HEK293 (cell line): ENCODE measurements around the gene THOP1.

Experiments
- FEZF1 ChIP-seq: fragments of 450-650 bp; formaldehyde crosslinking; IDR thresholded peaks from 2 replicates; pipeline ENCODE4 v1.5.1; 2016; ENCODE audit warnings: missing biosample characterization, missing genetic modification characterization
- GFI1B ChIP-seq: fragments of 450-650 bp; formaldehyde crosslinking; IDR thresholded peaks from 2 replicates; pipeline ENCODE4 v1.5.1; 2016; ENCODE audit warnings: missing biosample characterization, missing genetic modification characterization
- HOXD13 ChIP-seq: sonication (generic); formaldehyde crosslinking; IDR thresholded peaks from 2 replicates; pipeline ENCODE4 v1.8.0; 2022; ENCODE audit warnings: missing genetic modification reagents, borderline replicate concordance
- KLF7 ChIP-seq: fragments of 450-650 bp; formaldehyde crosslinking; IDR thresholded peaks from 2 replicates; pipeline ENCODE4 v1.5.1; 2016; ENCODE audit warnings: missing biosample characterization, missing genetic modification characterization, borderline replicate concordance
- MYNN ChIP-seq: fragments of 450-650 bp; formaldehyde crosslinking; IDR thresholded peaks from 2 replicates; pipeline ENCODE4 v1.5.1; 2016; ENCODE audit warnings: missing biosample characterization, missing genetic modification characterization, borderline replicate concordance
- OSR2 ChIP-seq: fragments of 450-650 bp; formaldehyde crosslinking; IDR thresholded peaks from 2 replicates; pipeline ENCODE4 v1.5.1; 2016; ENCODE audit warnings: missing biosample characterization, missing genetic modification characterization
- PBX3 ChIP-seq: sonication (generic); formaldehyde crosslinking; IDR thresholded peaks from 2 replicates; pipeline ENCODE4 v1.8.1; 2022; ENCODE audit warnings: mild to moderate bottlenecking, moderate library complexity, missing genetic modification reagents
- PRDM2 ChIP-seq: fragments of 450-650 bp; formaldehyde crosslinking; IDR thresholded peaks from 2 replicates; pipeline ENCODE4 v1.5.1; 2016; ENCODE audit warnings: missing biosample characterization, missing genetic modification characterization, borderline replicate concordance
- RBAK ChIP-seq: fragments of 450-650 bp; formaldehyde crosslinking; IDR thresholded peaks from 2 replicates; pipeline ENCODE4 v1.5.1; 2016; ENCODE audit warnings: missing biosample characterization, missing genetic modification characterization
- SALL2 ChIP-seq: fragments of 450-650 bp; formaldehyde crosslinking; IDR thresholded peaks from 2 replicates; pipeline ENCODE4 v1.5.0; 2017; ENCODE audit warnings: missing biosample characterization, mild to moderate bottlenecking, missing genetic modification characterization, borderline replicate concordance
- ZBTB44 ChIP-seq: fragments of 450-650 bp; IDR thresholded peaks from 2 replicates; pipeline ENCODE4 v1.5.1; 2018; ENCODE audit warnings: missing biosample characterization, mild to moderate bottlenecking, missing genetic modification characterization
- ZFP3 ChIP-seq: fragments of 450-650 bp; formaldehyde crosslinking; IDR thresholded peaks from 2 replicates; pipeline ENCODE4 v1.5.1; 2016; ENCODE audit warnings: low read depth, missing biosample characterization, missing genetic modification characterization
- ZFP37 ChIP-seq: fragments of 450-650 bp; formaldehyde crosslinking; IDR thresholded peaks from 2 replicates; pipeline ENCODE4 v1.5.1; 2016; ENCODE audit warnings: missing biosample characterization, missing genetic modification characterization
- ZFP69B ChIP-seq: fragments of 450-650 bp; formaldehyde crosslinking; IDR thresholded peaks from 2 replicates; pipeline ENCODE4 v1.5.1; 2016; ENCODE audit warnings: missing biosample characterization, missing genetic modification characterization
- ZNF140 ChIP-seq: fragments of 450-650 bp; formaldehyde crosslinking; IDR thresholded peaks from 2 replicates; pipeline ENCODE4 v1.5.1; 2016; ENCODE audit warnings: missing biosample characterization, missing genetic modification characterization
- ZNF169 ChIP-seq: fragments of 450-650 bp; formaldehyde crosslinking; IDR thresholded peaks from 2 replicates; pipeline ENCODE4 v1.5.1; 2016; ENCODE audit warnings: missing biosample characterization, missing genetic modification characterization
- ZNF174 ChIP-seq: fragments of 450-650 bp; formaldehyde crosslinking; IDR thresholded peaks from 2 replicates; pipeline ENCODE4 v1.5.0; 2017; ENCODE audit warnings: missing biosample characterization, mild to moderate bottlenecking, missing genetic modification characterization
- ZNF18 ChIP-seq: fragments of 450-650 bp; formaldehyde crosslinking; IDR thresholded peaks from 2 replicates; pipeline ENCODE4 v1.5.1; 2016; ENCODE audit warnings: missing biosample characterization, missing genetic modification characterization
- ZNF239 ChIP-seq: fragments of 450-650 bp; formaldehyde crosslinking; IDR thresholded peaks from 2 replicates; pipeline ENCODE4 v1.5.1; 2016; ENCODE audit warnings: missing biosample characterization, missing genetic modification characterization
- ZNF248 ChIP-seq: fragments of 450-650 bp; formaldehyde crosslinking; IDR thresholded peaks from 2 replicates; pipeline ENCODE4 v1.5.1; 2017; ENCODE audit warnings: missing biosample characterization, missing genetic modification characterization
- ZNF426 ChIP-seq: fragments of 450-650 bp; formaldehyde crosslinking; IDR thresholded peaks from 2 replicates; pipeline ENCODE4 v1.5.1; 2017; ENCODE audit warnings: missing biosample characterization, missing genetic modification characterization, mild to moderate bottlenecking, inconsistent platforms, moderate library complexity
- ZNF530 ChIP-seq: fragments of 450-650 bp; formaldehyde crosslinking; IDR thresholded peaks from 2 replicates; pipeline ENCODE4 v1.5.1; 2016; ENCODE audit warnings: low read depth, missing biosample characterization, missing genetic modification characterization
- ZNF558 ChIP-seq: fragments of 450-650 bp; formaldehyde crosslinking; IDR thresholded peaks from 2 replicates; pipeline ENCODE4 v1.5.1; 2016; ENCODE audit warnings: missing biosample characterization, missing genetic modification characterization
- ZNF629 ChIP-seq: fragments of 450-650 bp; formaldehyde crosslinking; IDR thresholded peaks from 2 replicates; pipeline ENCODE4 v1.5.1; 2017; ENCODE audit warnings: missing biosample characterization, missing genetic modification characterization
- ZNF692 ChIP-seq: fragments of 450-650 bp; formaldehyde crosslinking; IDR thresholded peaks from 2 replicates; pipeline ENCODE4 v1.5.1; 2016; ENCODE audit warnings: missing biosample characterization, missing genetic modification characterization
- ZNF707 ChIP-seq: fragments of 450-650 bp; formaldehyde crosslinking; IDR thresholded peaks from 2 replicates; pipeline ENCODE4 v1.5.1; 2016; ENCODE audit warnings: missing biosample characterization, missing genetic modification characterization

THOP1 gene

GRCh38 chr19:2739602-2740313 lies 45.5 kb upstream of the THOP1 start, which contains the start of gene SLC39A3 (continued):
- TF ChIP-seq ZNF248 (no peak), RBAK (tag by site-specific recombination) (no peak; the same call in 1 of the 2 replicates), ZNF140 (tag by site-specific recombination) (no peak), ZNF18 (tag by site-specific recombination) (no peak), MYNN (tag by site-specific recombination) (no peak), ZNF169 (tag by site-specific recombination) (no peak), FEZF1 (tag by site-specific recombination) (no peak), PBX3 (CRISPR knock-in tag) (peak; percentile 97), KLF7 (tag by site-specific recombination) (peak; percentile 86), ZNF692 (tag by site-specific recombination) (peak; percentile 87), ZNF174 (no peak), SALL2 (tag by site-specific recombination) (no peak), HOXD13 (CRISPR knock-in tag) (no peak), ZNF558 (no peak), OSR2 (tag by site-specific recombination) (no peak), ZBTB44 (peak; percentile 76; the same call in 1 of the 2 replicates), ZNF426 (tag by site-specific recombination) (no peak), PRDM2 (tag by site-specific recombination) (no peak), ZFP69B (tag by site-specific recombination) (peak; percentile 85), ZNF530 (tag by site-specific recombination) (no peak), GFI1B (peak; percentile 47; the same call in 1 of the 2 replicates), ZNF239 (tag by site-specific recombination) (no peak), ZFP37 (peak; percentile 90; the same call in 1 of the 2 replicates), ZNF629 (tag by site-specific recombination) (peak; percentile 87), ZNF707 (no peak), ZFP3 (tag by site-specific recombination) (no peak)
